Activated CD4-positive, alpha-beta T cell treated with anti-CD3 and anti-CD28 coated beads for 1 hour (primary cell): ENCODE results near the gene MICU1.

Experiments
- DNase-seq: peaks from one replicate; pipeline ENCODE4 v3.0.0-alpha.2; 2020

Gene MICU1

GRCh38 chr10:72322280-72323058, 303.4 kb downstream of the MICU1 start:
- peak; percentile 56 for DNase-seq

GRCh38 chr10:72322030-72322279, 303.9 kb downstream of the MICU1 start:
- no peak for DNase-seq

GRCh38 chr10:72321248-72322029, 304.4 kb downstream of the MICU1 start:
- DNase-seq, result no peak

- peak; percentile 45 for DNase-seq
Measured at GRCh38 chr10:72320676-72321247, 305.1 kb downstream of the MICU1 start.

- DNase-seq, result peak; percentile 76
Measured at GRCh38 chr10:72319416-72320254, 306.2 kb downstream of the MICU1 start.

- DNase-seq, result no peak
Measured at GRCh38 chr10:72318418-72319262, 307.2 kb downstream of the MICU1 start.
